ENCODE measurements around the gene TRIM47.

The TRIM47 gene

GRCh38 chr17:75845933-75846691 lies 32.3 kb downstream of the TRIM47 start:
- no peak overlapping the region for H2BK120ac ChIP-seq (ENCODE audit: low read depth, low read length)
- no peak overlapping the region for H3K23ac ChIP-seq (ENCODE audit: low read length)
- H3K79me1 ChIP-seq (ENCODE audit: low read length), result no peaks in the 10 kb centered on the region
- WGBS (ENCODE audit: extremely low coverage, insufficient coverage, low lambda C conversion rate), result no CpG with 5 or more reads among the region's 22 CpGs
- no peak overlapping the region for H2AK5ac ChIP-seq (ENCODE audit: low read length)
- H3K4me3 ChIP-seq (ENCODE audit: low read length), result no peak overlapping the region
- H3K56ac ChIP-seq (ENCODE audit: low read length), result no peak overlapping the region
- peaks cover 8% of the 10 kb centered on the region for H3K36me3 ChIP-seq (ENCODE audit: control insufficient read depth, insufficient read depth, low read length)
- H3K4me1 ChIP-seq (ENCODE audit: control insufficient read depth, low read depth, low read length), result peaks cover 7% of the 10 kb centered on the region
- H4K8ac ChIP-seq (ENCODE audit: low read depth, low read length), result no peak overlapping the region
- no peak overlapping the region for H2BK15ac ChIP-seq (replicated peaks; ENCODE audit: low read depth)
- no peak overlapping the region for H3K9ac ChIP-seq (ENCODE audit: low read length)
- peak overlapping the region; percentile 35 for H3K27ac ChIP-seq (ENCODE audit: low read depth, low read length)
- no peak overlapping the region for H3K4me2 ChIP-seq (ENCODE audit: low read length)
- H2BK5ac ChIP-seq (ENCODE audit: low read length), result no peak overlapping the region
- H3K4ac ChIP-seq (ENCODE audit: low read depth, low read length), result no peak overlapping the region
- no peaks in the 10 kb centered on the region for H3K79me2 ChIP-seq (ENCODE audit: control insufficient read depth, insufficient read depth, low read length)
- peak; percentile 63 for DNase-seq
- no peaks in the 10 kb centered on the region for H3K27me3 ChIP-seq (ENCODE audit: insufficient read depth, low read length, poor library complexity)
- H3K18ac ChIP-seq (ENCODE audit: low read length), result no peak overlapping the region
- no peak overlapping the region for H4K5ac ChIP-seq (ENCODE audit: low read length)

GRCh38 chr17:75845058-75845711 lies 33.2 kb downstream of the TRIM47 start:
- no peak overlapping the region for H3K4me3 ChIP-seq (ENCODE audit: low read length)

GRCh38 chr17:75844530-75845057 lies 33.8 kb downstream of the TRIM47 start:
- Histone ChIP-seq H3K56ac (ENCODE audit: low read length) (peak overlapping the region; percentile 64), H3K4me2 (ENCODE audit: low read length) (no peak overlapping the region), H2BK15ac (replicated peaks; ENCODE audit: low read depth) (no peak overlapping the region), H3K4ac (ENCODE audit: low read depth, low read length) (peak overlapping the region; percentile 18), H2BK5ac (ENCODE audit: low read length) (no peak overlapping the region), H3K4me3 (ENCODE audit: low read length) (no peak overlapping the region), H3K4me1 (ENCODE audit: control insufficient read depth, low read depth, low read length) (peaks cover 7% of the 10 kb centered on the region), H3K27ac (ENCODE audit: low read depth, low read length) (no peak overlapping the region), H3K79me1 (ENCODE audit: low read length) (no peaks in the 10 kb centered on the region), H3K36me3 (ENCODE audit: control insufficient read depth, insufficient read depth, low read length) (peaks cover 8% of the 10 kb centered on the region), H3K79me2 (ENCODE audit: control insufficient read depth, insufficient read depth, low read length) (no peaks in the 10 kb centered on the region), H2AK5ac (ENCODE audit: low read length) (no peak overlapping the region), H2BK120ac (ENCODE audit: low read depth, low read length) (no peak overlapping the region), H3K9ac (ENCODE audit: low read length) (peak overlapping the region; percentile 41), H3K27me3 (ENCODE audit: insufficient read depth, low read length, poor library complexity) (no peaks in the 10 kb centered on the region), H4K5ac (ENCODE audit: low read length) (no peak overlapping the region), H3K18ac (ENCODE audit: low read length) (no peak overlapping the region), H3K23ac (ENCODE audit: low read length) (no peak overlapping the region), H4K8ac (ENCODE audit: low read depth, low read length) (no peak overlapping the region)
- peak; percentile 66 for DNase-seq
- no CpG with 5 or more reads among the region's 14 CpGs for WGBS (ENCODE audit: extremely low coverage, insufficient coverage, low lambda C conversion rate)

More at GRCh38 chr17:75845058-75845711, 33.2 kb downstream of the TRIM47 start:
- Histone ChIP-seq H3K4ac (ENCODE audit: low read depth, low read length) (peak overlapping the region; percentile 18), H3K9ac (ENCODE audit: low read length) (peak overlapping the region; percentile 41), H3K23ac (ENCODE audit: low read length) (no peak overlapping the region), H3K79me2 (ENCODE audit: control insufficient read depth, insufficient read depth, low read length) (no peaks in the 10 kb centered on the region), H2BK120ac (ENCODE audit: low read depth, low read length) (no peak overlapping the region), H3K36me3 (ENCODE audit: control insufficient read depth, insufficient read depth, low read length) (peaks cover 8% of the 10 kb centered on the region), H3K4me1 (ENCODE audit: control insufficient read depth, low read depth, low read length) (peaks cover 7% of the 10 kb centered on the region), H4K5ac (ENCODE audit: low read length) (no peak overlapping the region), H3K27me3 (ENCODE audit: insufficient read depth, low read length, poor library complexity) (no peaks in the 10 kb centered on the region), H3K27ac (ENCODE audit: low read depth, low read length) (no peak overlapping the region), H3K4me2 (ENCODE audit: low read length) (no peak overlapping the region), H2BK15ac (replicated peaks; ENCODE audit: low read depth) (no peak overlapping the region), H2AK5ac (ENCODE audit: low read length) (no peak overlapping the region), H4K8ac (ENCODE audit: low read depth, low read length) (no peak overlapping the region), H3K79me1 (ENCODE audit: low read length) (no peaks in the 10 kb centered on the region), H3K18ac (ENCODE audit: low read length) (no peak overlapping the region), H3K56ac (ENCODE audit: low read length) (peak overlapping the region; percentile 64), H2BK5ac (ENCODE audit: low read length) (no peak overlapping the region)
- DNase-seq, result peak; percentile 96
- no CpG with 5 or more reads among the region's 21 CpGs for WGBS (ENCODE audit: extremely low coverage, insufficient coverage, low lambda C conversion rate)

DNA sequence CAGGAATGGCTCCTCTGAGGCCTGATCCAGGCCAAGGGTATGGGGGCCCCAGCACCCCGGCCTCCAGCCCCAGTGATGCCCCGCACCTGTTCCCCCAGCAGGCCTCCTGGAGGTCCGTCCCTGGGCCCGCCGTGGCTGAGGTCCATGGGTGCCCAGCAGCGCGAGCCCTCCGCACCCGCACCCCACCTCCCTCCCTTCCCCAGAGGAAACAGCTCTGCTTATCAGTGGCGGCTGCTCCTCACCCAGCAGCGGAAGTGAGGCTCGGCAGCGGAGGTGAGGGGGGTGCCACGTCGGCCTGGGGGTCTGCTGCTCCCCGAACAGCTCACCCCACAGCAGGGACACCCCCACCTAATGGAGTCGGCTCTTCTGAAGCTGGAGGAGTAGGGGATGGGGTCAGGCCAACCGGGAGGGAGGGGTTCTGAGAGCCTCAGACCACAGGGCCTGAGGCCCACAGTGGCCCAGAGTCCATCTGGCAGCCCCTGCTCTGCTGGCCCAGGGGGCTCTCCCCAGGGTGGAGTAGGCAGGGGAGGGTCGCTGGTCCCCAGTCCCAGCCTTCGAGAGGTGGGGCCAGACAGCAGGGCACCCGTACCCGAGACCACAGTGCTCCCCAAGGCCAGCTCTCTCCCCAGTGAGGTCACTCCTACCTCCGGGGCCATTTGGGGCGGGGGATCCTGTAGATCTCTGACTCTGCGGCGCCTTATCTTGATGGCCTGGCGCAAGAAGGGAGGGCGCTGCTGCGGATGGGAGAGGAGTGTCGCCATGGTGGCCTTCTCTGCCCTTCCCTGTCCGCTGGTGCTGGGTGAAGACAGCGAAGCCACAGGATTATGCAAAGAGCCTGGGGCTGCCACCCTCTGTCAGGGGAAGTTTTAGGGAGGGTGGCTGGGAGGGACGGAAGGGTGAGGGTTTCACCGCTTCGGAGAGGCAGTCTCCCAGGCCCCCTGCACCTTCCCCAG lies 34.5 kb downstream of the TRIM47 start, which contains the start of gene UNC13D:
UNC13D (minus strand) TSS at position 828 of the 953 bp plus-strand sequence; CDS start at position 761, 67 bp downstream.
- Histone ChIP-seq H2AK5ac (ENCODE audit: low read length) (no peak within 1 kb of the TSS), H3K27me3 (ENCODE audit: insufficient read depth, low read length, poor library complexity) (no peaks in the 10 kb centered on the region), H3K36me3 (ENCODE audit: control insufficient read depth, insufficient read depth, low read length) (peaks cover 6% of the 10 kb centered on the region), H4K8ac (ENCODE audit: low read depth, low read length) (no peak within 1 kb of the TSS), H3K27ac (ENCODE audit: low read depth, low read length) (no peak within 1 kb of the TSS), H3K4me2 (ENCODE audit: low read length) (no peak within 1 kb of the TSS), H3K4me1 (ENCODE audit: control insufficient read depth, low read depth, low read length) (peaks cover 7% of the 10 kb centered on the region), H2BK120ac (ENCODE audit: low read depth, low read length) (no peak within 1 kb of the TSS), H2BK15ac (replicated peaks; ENCODE audit: low read depth) (no peak within 1 kb of the TSS), H3K56ac (ENCODE audit: low read length) (peak within 1 kb of the TSS; percentile 64), H2BK5ac (ENCODE audit: low read length) (no peak within 1 kb of the TSS), H3K4ac (ENCODE audit: low read depth, low read length) (peak within 1 kb of the TSS; percentile 18), H3K79me1 (ENCODE audit: low read length) (no peaks in the 10 kb centered on the region), H3K23ac (ENCODE audit: low read length) (no peak within 1 kb of the TSS), H3K18ac (ENCODE audit: low read length) (no peak within 1 kb of the TSS), H4K5ac (ENCODE audit: low read length) (no peak within 1 kb of the TSS), H3K4me3 (ENCODE audit: low read length) (no peak within 1 kb of the TSS), H3K79me2 (ENCODE audit: control insufficient read depth, insufficient read depth, low read length) (no peaks in the 10 kb centered on the region), H3K9ac (ENCODE audit: low read length) (peak within 1 kb of the TSS; percentile 41)
- no peak for DNase-seq
- no CpG with 5 or more reads among the region's 35 CpGs for WGBS (ENCODE audit: extremely low coverage, insufficient coverage, low lambda C conversion rate)

DNA sequence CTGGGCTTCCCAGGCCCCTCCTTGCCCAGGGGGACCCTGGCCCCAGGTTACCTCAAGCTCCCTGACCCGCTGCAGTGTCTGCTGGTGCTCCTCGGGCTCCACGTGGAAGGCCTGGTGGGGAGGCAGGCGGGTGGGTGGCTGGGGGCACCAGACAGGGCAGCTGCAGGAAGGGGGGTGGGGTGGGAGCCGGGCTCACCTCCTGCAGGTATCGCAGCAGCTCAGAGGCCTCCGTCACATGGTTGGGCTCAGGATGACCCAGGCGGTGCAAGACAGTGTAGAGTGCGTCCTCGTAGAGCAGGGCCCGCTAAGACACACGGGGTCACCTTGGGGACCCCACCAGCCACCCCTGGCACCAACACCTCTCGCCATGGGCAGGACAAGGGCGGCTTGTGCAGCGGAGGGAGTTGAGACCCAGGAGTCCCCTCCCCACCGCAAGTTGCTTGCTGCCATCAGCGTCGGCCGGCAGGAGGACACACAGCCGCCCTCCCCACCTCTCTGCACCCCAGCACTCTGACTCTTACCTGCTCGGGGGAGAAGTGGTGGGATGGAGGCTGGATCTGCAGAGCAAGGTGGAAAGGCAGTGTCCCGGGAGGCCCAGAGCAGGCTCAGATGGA lies 35.3 kb downstream of the TRIM47 start:
- Histone ChIP-seq H3K79me2 (ENCODE audit: control insufficient read depth, insufficient read depth, low read length) (no peaks in the 10 kb centered on the region), H4K8ac (ENCODE audit: low read depth, low read length) (no peak overlapping the region), H3K36me3 (ENCODE audit: control insufficient read depth, insufficient read depth, low read length) (peaks cover 5% of the 10 kb centered on the region), H3K27ac (ENCODE audit: low read depth, low read length) (no peak overlapping the region), H2BK120ac (ENCODE audit: low read depth, low read length) (no peak overlapping the region), H3K23ac (ENCODE audit: low read length) (no peak overlapping the region), H3K27me3 (ENCODE audit: insufficient read depth, low read length, poor library complexity) (no peaks in the 10 kb centered on the region), H2AK5ac (ENCODE audit: low read length) (no peak overlapping the region), H3K9ac (ENCODE audit: low read length) (no peak overlapping the region), H3K79me1 (ENCODE audit: low read length) (no peaks in the 10 kb centered on the region), H3K56ac (ENCODE audit: low read length) (no peak overlapping the region), H3K4me2 (ENCODE audit: low read length) (no peak overlapping the region), H3K4me3 (ENCODE audit: low read length) (no peak overlapping the region), H4K5ac (ENCODE audit: low read length) (no peak overlapping the region), H3K4me1 (ENCODE audit: control insufficient read depth, low read depth, low read length) (peaks cover 7% of the 10 kb centered on the region), H2BK5ac (ENCODE audit: low read length) (no peak overlapping the region), H3K18ac (ENCODE audit: low read length) (no peak overlapping the region), H3K4ac (ENCODE audit: low read depth, low read length) (no peak overlapping the region), H2BK15ac (replicated peaks; ENCODE audit: low read depth) (no peak overlapping the region)
- no peak for DNase-seq
- no CpG with 5 or more reads among the region's 22 CpGs for WGBS (ENCODE audit: extremely low coverage, insufficient coverage, low lambda C conversion rate)
